PC-9 (cell line): ENCODE results near the gene UGDH. TPM values are rescaled to one million over a fixed set of nuclear protein-coding genes. Genes with fewer than 3 reads are reported as not detected.
A peak's percentile ranks its signal among the peaks of the same experiment; 100 is the strongest.

Experiments used
- BruUV-seq: library from RNA; stranded (reverse); fragments of 400-500 nt; replicated peaks from 2 replicates; lab custom pipeline; 2021; lab: Mats Ljungman, UMichigan
- CTCF ChIA-PET: fragments of 300-600 bp; sonication (Branson Sonifier 250); formaldehyde crosslinking; loops from one replicate; lab custom pipeline; 2022; ENCODE audit warnings: antibody characterized with exemption; lab: Charles Lee
- POLR2A ChIA-PET: fragments of 300-600 bp; sonication (Branson Sonifier 250); formaldehyde crosslinking; loops from one replicate; lab custom pipeline; 2022; ENCODE audit warnings: antibody characterized with exemption; ENCODE audit not compliant: unreplicated experiment; lab: Charles Lee
- DNase-seq, 2 experiments: peaks; one replicate each; pipeline versions ENCODE4 v3.0.0 to v3.0.0-alpha.2; 2015 to 2022; ENCODE audit warnings: mixed read lengths in 1 of 2
- H2AFZ ChIP-seq: fragments of 200-600 bp; sonication (generic); 2 replicates; pipeline ENCODE4 v1.8.1; 2017; ENCODE audit warnings: antibody characterized with exemption
- H3F3A ChIP-seq: fragments of 200-600 bp; sonication (generic); 2 replicates; pipeline ENCODE4 v1.8.1; 2017; ENCODE audit warnings: antibody characterized with exemption, mild to moderate bottlenecking, low read depth; ENCODE audit not compliant: insufficient read depth
- H3K27ac ChIP-seq: fragments of 200-600 bp; sonication (generic); 2 replicates; pipeline ENCODE4 v1.6.1; 2016; ENCODE audit warnings: mixed run types
- H3K27me3 ChIP-seq: fragments of 200-600 bp; sonication (generic); 2 replicates; pipeline ENCODE4 v1.6.1; 2016; ENCODE audit warnings: low read depth, mixed run types; ENCODE audit not compliant: insufficient read depth
- H3K36me3 ChIP-seq: fragments of 200-600 bp; sonication (generic); 2 replicates; pipeline ENCODE4 v1.6.1; 2016; ENCODE audit warnings: low read depth, mixed run types
- H3K4me1 ChIP-seq: fragments of 200-600 bp; sonication (generic); replicated peaks from 2 replicates; pipeline ENCODE4 v1.6.1; 2016; ENCODE audit warnings: mixed run types; ENCODE audit not compliant: insufficient read depth
- H3K4me2 ChIP-seq: fragments of 200-600 bp; sonication (generic); 2 replicates; pipeline ENCODE4 v1.6.1; 2017; ENCODE audit warnings: mixed run types
- H3K4me3 ChIP-seq: fragments of 200-600 bp; sonication (generic); 2 replicates; pipeline ENCODE4 v1.6.1; 2016; ENCODE audit warnings: mixed run types
- H3K79me2 ChIP-seq: fragments of 200-600 bp; sonication (generic); 2 replicates; pipeline ENCODE4 v1.6.1; 2017; ENCODE audit warnings: low read depth, mixed run types
- H3K9me2 ChIP-seq: fragments of 200-600 bp; sonication (generic); 2 replicates; pipeline ENCODE4 v1.8.1; 2017; ENCODE audit warnings: mild to moderate bottlenecking; ENCODE audit not compliant: insufficient read depth
- H3K9me3 ChIP-seq: fragments of 200-600 bp; sonication (generic); 2 replicates; pipeline ENCODE4 v1.8.1; 2016; ENCODE audit warnings: low read depth; ENCODE audit not compliant: insufficient read depth
- H4K20me1 ChIP-seq: fragments of 200-600 bp; sonication (generic); 2 replicates; pipeline ENCODE4 v1.8.1; 2017; ENCODE audit not compliant: insufficient read depth
- EZH2 ChIP-seq: fragments of 200-600 bp; sonication (generic); IDR thresholded peaks from 2 replicates; pipeline ENCODE4 v1.8.0; 2017; ENCODE audit warnings: antibody characterized with exemption, low read depth
- intact Hi-C: fragments of 100-400 bp; cut with micrococcal nuclease; formaldehyde crosslinking; loops from one replicate; pipeline ENCODE4 v1.10.0; 2022; ENCODE audit not compliant: unreplicated experiment
- total RNA-seq: library from RNA; stranded (reverse); gene quantifications from 2 replicates; pipeline ENCODE4 v1.2.3, GENCODE V29; 2021
- TF ChIP-seq, protein P1 (sequence below): fragments of 200-600 bp; sonication (generic); conservative IDR thresholded peaks from 2 replicates; pipeline ENCODE4 v1.6.1; 2017; ENCODE audit warnings: mixed run types, antibody characterized with exemption, mild to moderate bottlenecking, moderate library complexity

The UGDH gene
- total RNA-seq, 1 experiment from 2014 or later, result 98.5 TPM

DNA sequence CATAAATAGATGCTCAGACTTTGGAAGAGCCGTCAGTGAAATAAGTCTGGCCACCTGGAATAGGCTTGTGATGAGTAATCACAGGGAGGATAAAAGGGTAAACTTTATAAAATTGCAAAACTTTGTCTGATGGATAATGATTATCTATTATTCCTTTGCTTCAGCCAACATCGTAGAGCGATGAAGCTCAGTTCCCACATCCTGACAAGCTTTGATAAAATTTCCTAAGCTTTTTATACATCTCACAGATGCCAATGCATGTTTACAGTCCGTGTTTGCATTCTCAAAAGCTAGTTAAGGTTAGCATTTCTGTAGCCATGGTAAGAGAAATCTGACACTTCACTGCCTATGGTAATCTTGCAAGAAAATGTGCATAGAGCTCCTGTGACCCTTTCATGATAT lies 15.4 kb upstream of the UGDH start:
- Histone ChIP-seq H3F3A (peaks cover 68% of the 10 kb centered on the region), H2AFZ (no peak overlapping the region), H3K4me1 (peaks cover 77% of the 10 kb centered on the region), H3K9me2 (no peaks in the 10 kb centered on the region), H3K27me3 (no peaks in the 10 kb centered on the region), H3K79me2 (peaks cover 9% of the 10 kb centered on the region; the same call in 1 of the 2 replicates), H4K20me1 (no peaks in the 10 kb centered on the region), H3K9me3 (no peaks in the 10 kb centered on the region; the same call in 1 of the 2 replicates), H3K27ac (peak overlapping the region; percentile 30; the same call in 1 of the 2 replicates), H3K36me3 (no peaks in the 10 kb centered on the region), H3K4me2 (peak overlapping the region; percentile 40), H3K4me3 (no peak overlapping the region)
- no TSS peak for BruUV-seq
- intact Hi-C loops, result no loop called here
- ChIA-PET POLR2A (interaction anchor here (0.6 kb wide), 1 partner anchor 15 kb away, joined by 4 read pairs; the partner anchor contains the start of gene UGDH), CTCF (no interaction called here)
- peak in 1 of 2 experiments; percentile 55 for DNase-seq
- TF ChIP-seq, protein P1, sequence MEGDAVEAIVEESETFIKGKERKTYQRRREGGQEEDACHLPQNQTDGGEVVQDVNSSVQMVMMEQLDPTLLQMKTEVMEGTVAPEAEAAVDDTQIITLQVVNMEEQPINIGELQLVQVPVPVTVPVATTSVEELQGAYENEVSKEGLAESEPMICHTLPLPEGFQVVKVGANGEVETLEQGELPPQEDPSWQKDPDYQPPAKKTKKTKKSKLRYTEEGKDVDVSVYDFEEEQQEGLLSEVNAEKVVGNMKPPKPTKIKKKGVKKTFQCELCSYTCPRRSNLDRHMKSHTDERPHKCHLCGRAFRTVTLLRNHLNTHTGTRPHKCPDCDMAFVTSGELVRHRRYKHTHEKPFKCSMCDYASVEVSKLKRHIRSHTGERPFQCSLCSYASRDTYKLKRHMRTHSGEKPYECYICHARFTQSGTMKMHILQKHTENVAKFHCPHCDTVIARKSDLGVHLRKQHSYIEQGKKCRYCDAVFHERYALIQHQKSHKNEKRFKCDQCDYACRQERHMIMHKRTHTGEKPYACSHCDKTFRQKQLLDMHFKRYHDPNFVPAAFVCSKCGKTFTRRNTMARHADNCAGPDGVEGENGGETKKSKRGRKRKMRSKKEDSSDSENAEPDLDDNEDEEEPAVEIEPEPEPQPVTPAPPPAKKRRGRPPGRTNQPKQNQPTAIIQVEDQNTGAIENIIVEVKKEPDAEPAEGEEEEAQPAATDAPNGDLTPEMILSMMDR, result no peak
- no peak for TF ChIP-seq EZH2

DNA sequence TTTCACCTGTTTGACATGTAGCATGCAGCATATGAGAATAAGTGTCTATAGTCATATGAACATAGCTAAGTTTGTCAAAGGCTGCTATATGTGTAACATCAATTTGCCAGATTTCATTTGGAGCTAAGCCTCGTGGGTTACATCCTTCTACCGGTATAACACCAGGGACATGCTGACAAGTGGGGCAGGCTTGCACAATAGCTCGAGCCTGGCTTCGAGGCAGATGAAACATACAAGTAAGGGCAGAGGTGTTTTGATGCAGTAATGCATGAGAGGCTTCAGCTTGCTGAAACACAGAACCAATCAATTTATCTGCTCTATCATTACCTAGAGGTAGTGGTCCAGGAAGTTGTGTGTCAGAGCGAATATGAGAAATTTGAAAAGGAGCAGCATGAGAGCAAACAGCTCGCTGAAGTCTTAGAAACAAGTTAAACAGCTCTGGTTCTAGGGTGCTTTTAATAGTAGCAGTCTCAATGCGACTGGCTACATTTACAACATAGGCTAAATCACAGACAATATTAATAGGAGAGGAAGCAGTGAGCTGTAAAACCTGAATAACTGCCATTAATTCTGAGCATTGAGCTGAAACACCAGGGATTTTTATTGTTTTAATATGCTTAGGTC lies 14.9 kb upstream of the UGDH start:
- Histone ChIP-seq H3F3A (peaks cover 67% of the 10 kb centered on the region), H3K27me3 (no peaks in the 10 kb centered on the region), H3K4me3 (no peak overlapping the region), H3K36me3 (peaks cover under 1% of the 10 kb centered on the region; the same call in 1 of the 2 replicates), H3K4me1 (peaks cover 77% of the 10 kb centered on the region), H2AFZ (no peak overlapping the region), H3K9me2 (no peaks in the 10 kb centered on the region), H3K79me2 (peaks cover 9% of the 10 kb centered on the region; the same call in 1 of the 2 replicates), H3K9me3 (no peaks in the 10 kb centered on the region; the same call in 1 of the 2 replicates), H3K4me2 (peak overlapping the region; percentile 40), H3K27ac (peak overlapping the region; percentile 30), H4K20me1 (no peaks in the 10 kb centered on the region)
- BruUV-seq, result no TSS peak
- DNase-seq, result peak in 1 of 2 experiments; percentile 39
- CTCF ChIA-PET, result no interaction called here
- TF ChIP-seq, protein P1, result no peak
- TF ChIP-seq EZH2, result no peak
- intact Hi-C loops, result no loop called here
- POLR2A ChIA-PET, result interaction anchor here (0.6 kb wide), 1 partner anchor 15 kb away, joined by 4 read pairs; the partner anchor contains the start of gene UGDH

GRCh38 chr4:39539089-39539611 lies 11.9 kb upstream of the UGDH start:
- Histone ChIP-seq H3K4me2 (peak overlapping the region; percentile 66), H2AFZ (no peak overlapping the region), H3K4me3 (no peak overlapping the region; the same call in 1 of the 2 replicates), H3K27me3 (no peaks in the 10 kb centered on the region), H3K27ac (peak overlapping the region; percentile 85), H3K4me1 (peaks cover 65% of the 10 kb centered on the region), H4K20me1 (no peaks in the 10 kb centered on the region), H3K36me3 (peaks cover 19% of the 10 kb centered on the region), H3K9me2 (no peaks in the 10 kb centered on the region), H3F3A (peaks cover 53% of the 10 kb centered on the region), H3K79me2 (peaks cover 20% of the 10 kb centered on the region; the same call in 1 of the 2 replicates), H3K9me3 (no peaks in the 10 kb centered on the region; the same call in 1 of the 2 replicates)
- intact Hi-C loops, result no loop called here
- peak; percentile 23 to 80 for DNase-seq
- TF ChIP-seq, protein P1, result no peak
- no peak for TF ChIP-seq EZH2
- no TSS peak for BruUV-seq
- ChIA-PET CTCF (no interaction called here), POLR2A (interaction anchor here (1.0 kb wide), 1 partner anchor 99 kb away, joined by 3 read pairs; the partner anchor contains the start of gene SMIM14)
